Osteocyte (in vitro differentiated cells): ENCODE measurements around the gene PPP4R3B. TPM values are rescaled to one million over a fixed set of nuclear protein-coding genes. Genes with fewer than 3 reads are reported as not detected.
"Not testable (repeated sequence)": the region's sequence is repeated elsewhere in the genome, so short reads cannot be mapped to it uniquely, and the experiment has no call there.

Source experiments
- DNase-seq: peaks from one replicate; pipeline ENCODE4 v3.0.0; 2021; ENCODE audit warnings: mixed read lengths; ENCODE audit not compliant: unreplicated experiment; ENCODE audit errors: extremely low spot score
- H3K27ac Mint-ChIP-seq: one replicate; pipeline ENCODE4 v1.8.0; 2021; ENCODE audit warnings: mild to moderate bottlenecking, mixed read lengths; ENCODE audit not compliant: unreplicated experiment
- H3K27me3 Mint-ChIP-seq: one replicate; pipeline ENCODE4 v1.8.0; 2021; ENCODE audit warnings: mixed read lengths; ENCODE audit not compliant: unreplicated experiment
- H3K36me3 Mint-ChIP-seq: one replicate; pipeline ENCODE4 v1.8.0; 2021; ENCODE audit warnings: mixed read lengths; ENCODE audit not compliant: unreplicated experiment
- H3K4me1 Mint-ChIP-seq: one replicate; pipeline ENCODE4 v1.8.0; 2021; ENCODE audit warnings: mixed read lengths; ENCODE audit not compliant: unreplicated experiment
- H3K4me3 Mint-ChIP-seq: one replicate; pipeline ENCODE4 v1.8.0; 2021; ENCODE audit warnings: mild to moderate bottlenecking, moderate library complexity, mixed read lengths; ENCODE audit not compliant: unreplicated experiment
- H3K9me3 Mint-ChIP-seq: one replicate; pipeline ENCODE4 v1.8.0; 2021; ENCODE audit warnings: mixed read lengths; ENCODE audit not compliant: unreplicated experiment
- total RNA-seq: library from RNA; stranded (reverse); gene quantifications from 2 replicates; pipeline ENCODE4 v1.2.1, GENCODE V29; 2021
- TF ChIP-seq, protein P1 (sequence below): fragments of 200-600 bp; sonication (generic); IDR thresholded peaks from 2 replicates; pipeline ENCODE4 v1.5.0; 2021; ENCODE audit warnings: antibody characterized with exemption, mild to moderate bottlenecking, moderate library complexity

Gene PPP4R3B
- total RNA-seq, 1 donor from 2014 or later, result 49.7 TPM

DNA sequence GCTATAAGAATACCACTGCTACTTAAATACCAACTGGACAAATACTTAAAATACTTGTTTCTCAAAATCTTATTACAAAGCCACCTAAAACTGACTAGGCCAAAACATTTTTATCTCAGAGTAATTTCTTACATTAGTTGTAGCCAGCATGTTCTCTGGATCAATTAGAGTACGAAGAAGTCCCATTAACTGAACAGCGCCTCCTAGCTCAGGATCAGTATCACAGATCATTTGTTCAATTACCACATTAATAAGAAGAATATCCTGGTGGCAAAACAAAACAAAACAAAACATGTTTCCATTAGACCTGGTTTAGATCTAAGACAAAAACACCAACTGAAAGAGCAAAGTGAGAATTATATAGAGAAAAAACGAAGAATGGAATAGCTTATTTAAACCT, 36.0 kb downstream of the PPP4R3B start:
- TF ChIP-seq, protein P1, sequence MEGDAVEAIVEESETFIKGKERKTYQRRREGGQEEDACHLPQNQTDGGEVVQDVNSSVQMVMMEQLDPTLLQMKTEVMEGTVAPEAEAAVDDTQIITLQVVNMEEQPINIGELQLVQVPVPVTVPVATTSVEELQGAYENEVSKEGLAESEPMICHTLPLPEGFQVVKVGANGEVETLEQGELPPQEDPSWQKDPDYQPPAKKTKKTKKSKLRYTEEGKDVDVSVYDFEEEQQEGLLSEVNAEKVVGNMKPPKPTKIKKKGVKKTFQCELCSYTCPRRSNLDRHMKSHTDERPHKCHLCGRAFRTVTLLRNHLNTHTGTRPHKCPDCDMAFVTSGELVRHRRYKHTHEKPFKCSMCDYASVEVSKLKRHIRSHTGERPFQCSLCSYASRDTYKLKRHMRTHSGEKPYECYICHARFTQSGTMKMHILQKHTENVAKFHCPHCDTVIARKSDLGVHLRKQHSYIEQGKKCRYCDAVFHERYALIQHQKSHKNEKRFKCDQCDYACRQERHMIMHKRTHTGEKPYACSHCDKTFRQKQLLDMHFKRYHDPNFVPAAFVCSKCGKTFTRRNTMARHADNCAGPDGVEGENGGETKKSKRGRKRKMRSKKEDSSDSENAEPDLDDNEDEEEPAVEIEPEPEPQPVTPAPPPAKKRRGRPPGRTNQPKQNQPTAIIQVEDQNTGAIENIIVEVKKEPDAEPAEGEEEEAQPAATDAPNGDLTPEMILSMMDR, result peak; percentile 20
- Mint-ChIP-seq H3K4me3 (no peak overlapping the region), H3K36me3 (peaks cover 50% of the 10 kb centered on the region), H3K9me3 (no peaks in the 10 kb centered on the region), H3K27ac (no peak overlapping the region), H3K27me3 (no peaks in the 10 kb centered on the region), H3K4me1 (peaks cover 13% of the 10 kb centered on the region)
- DNase-seq, result no peak

GRCh38 chr2:55569002-55569401, 48.4 kb downstream of the PPP4R3B start:
- not testable (repeated sequence) for H3K9me3 Mint-ChIP-seq, H3K4me3 Mint-ChIP-seq, DNase-seq, H3K27ac Mint-ChIP-seq, H3K4me1 Mint-ChIP-seq, H3K27me3 Mint-ChIP-seq
- peaks cover 45% of the 10 kb centered on the region for H3K36me3 Mint-ChIP-seq

DNA sequence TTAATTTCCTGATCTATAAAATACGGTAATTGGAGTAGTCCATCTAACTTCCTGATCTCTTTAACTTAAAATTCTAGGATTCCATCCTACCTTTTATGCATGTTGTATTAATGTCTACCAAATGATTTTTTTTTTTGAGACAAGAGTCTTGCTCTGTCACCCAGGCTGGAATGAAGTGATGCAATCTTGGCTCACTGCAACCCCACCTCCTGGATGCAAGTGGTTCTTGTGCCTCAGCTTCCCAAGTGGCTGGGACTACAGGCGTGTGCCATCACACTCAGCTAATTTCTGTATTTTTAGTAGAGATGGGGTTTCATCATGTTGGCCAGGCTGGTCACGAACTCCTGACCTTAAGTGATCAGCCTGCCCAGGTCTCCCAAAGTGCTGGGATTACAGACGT, 50.1 kb downstream of the PPP4R3B start:
- Mint-ChIP-seq H3K4me3 (no peak overlapping the region), H3K27me3 (no peaks in the 10 kb centered on the region), H3K4me1 (no peaks in the 10 kb centered on the region), H3K36me3 (peaks cover 47% of the 10 kb centered on the region), H3K9me3 (no peaks in the 10 kb centered on the region), H3K27ac (no peak overlapping the region)
- no peak for DNase-seq
- TF ChIP-seq, protein P1, result no peak

GRCh38 chr2:55565613-55566012, 51.8 kb downstream of the PPP4R3B start:
- DNase-seq, result no peak
- H3K4me3 Mint-ChIP-seq, result no peak overlapping the region
- no peaks in the 10 kb centered on the region for H3K4me1 Mint-ChIP-seq
- H3K27ac Mint-ChIP-seq, result no peak overlapping the region
- H3K9me3 Mint-ChIP-seq, result peaks cover 5% of the 10 kb centered on the region
- TF ChIP-seq, protein P1, result no peak
- H3K27me3 Mint-ChIP-seq, result no peaks in the 10 kb centered on the region
- peaks cover 55% of the 10 kb centered on the region for H3K36me3 Mint-ChIP-seq

DNA sequence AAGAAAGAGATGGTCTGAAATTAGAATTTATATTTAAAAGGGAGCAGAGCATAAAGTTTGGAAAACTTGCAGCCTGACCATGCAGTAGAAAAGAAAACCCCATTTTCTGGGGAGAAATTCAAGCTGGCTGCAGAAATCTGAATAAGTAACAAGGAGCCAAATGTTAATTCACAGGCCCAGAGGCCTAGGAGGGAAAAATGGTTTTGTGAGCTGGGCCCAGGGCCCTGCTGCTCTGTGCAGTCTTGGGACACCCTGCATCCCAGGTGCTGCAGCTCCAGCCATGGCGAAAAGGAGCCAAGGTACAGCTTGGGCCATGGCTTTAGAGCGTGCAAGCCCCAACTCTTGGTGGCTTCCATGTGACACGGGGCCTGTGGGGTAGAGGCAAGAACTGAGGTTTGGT, 56.6 kb downstream of the PPP4R3B start:
- Mint-ChIP-seq H3K4me3 (no peak overlapping the region), H3K9me3 (peaks cover 5% of the 10 kb centered on the region), H3K4me1 (no peaks in the 10 kb centered on the region), H3K36me3 (peaks cover 56% of the 10 kb centered on the region), H3K27ac (no peak overlapping the region), H3K27me3 (no peaks in the 10 kb centered on the region)
- no peak for DNase-seq
- TF ChIP-seq, protein P1, result no peak

DNA sequence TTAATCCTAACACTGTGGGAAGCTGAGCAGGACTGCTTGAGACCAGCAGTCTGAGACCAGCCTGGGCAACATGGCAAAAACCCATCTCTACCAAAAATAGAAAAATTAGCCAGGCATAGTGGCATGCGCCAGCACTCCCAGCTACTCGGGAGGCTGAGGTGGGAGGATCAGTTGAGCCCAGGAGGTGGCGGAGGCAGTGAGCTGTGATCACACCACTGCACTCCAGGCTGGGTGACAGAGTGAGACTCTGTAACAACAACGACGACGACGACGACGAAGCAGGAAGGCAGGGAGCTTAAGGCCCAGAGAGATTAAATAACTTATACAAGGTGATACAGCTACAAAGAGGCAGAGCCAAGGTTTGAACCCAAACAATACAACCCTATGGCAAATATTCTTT, 60.6 kb downstream of the PPP4R3B start:
- H3K27ac Mint-ChIP-seq, result no peak overlapping the region
- H3K4me1 Mint-ChIP-seq, result no peaks in the 10 kb centered on the region
- no peaks in the 10 kb centered on the region for H3K27me3 Mint-ChIP-seq

More for the DNA sequence above, 60.6 kb downstream of the PPP4R3B start:
- H3K36me3 Mint-ChIP-seq, result peaks cover 48% of the 10 kb centered on the region
- peaks cover 4% of the 10 kb centered on the region for H3K9me3 Mint-ChIP-seq
- TF ChIP-seq, protein P1, result no peak
- no peak for DNase-seq
- no peak overlapping the region for H3K4me3 Mint-ChIP-seq
